Stomach (tissue), 9 donors: ENCODE results near the gene MYT1. TPM values are rescaled to one million over a fixed set of nuclear protein-coding genes. Genes with fewer than 3 reads are reported as not detected.

Experiments
- DNase-seq, 2 donors: peaks; one replicate each; pipeline versions ENCODE4 v3.0.0 to v3.0.0-alpha.2; 2013 to 2019
- H3K27ac ChIP-seq, 5 donors: fragments of 200-600 bp in 4 of 5; sonication (generic) in 4 of 5; one replicate each; pipeline ENCODE4 v1.5.1; 2013 to 2019; ENCODE audit warnings: mild to moderate bottlenecking in 1 of 5, moderate library complexity in 1 of 5
- H3K27me3 ChIP-seq, 3 donors: fragments of 200-600 bp; sonication (generic); one replicate each; pipeline ENCODE4 v1.5.1; 2017 to 2019; ENCODE audit warnings: mixed run types in 1 of 3
- H3K36me3 ChIP-seq, 4 donors: fragments of 200-600 bp; sonication (generic); 1 replicate in 3 of 4; 2 replicates in 1 of 4; pipeline ENCODE4 v1.5.1; 2016 to 2019
- H3K4me1 ChIP-seq, 4 donors: fragments of 200-600 bp; sonication (generic); one replicate each; pipeline ENCODE4 v1.5.1; 2016 to 2019
- H3K4me3 ChIP-seq, 4 donors: fragments of 200-600 bp; sonication (generic) in 3 of 4; one replicate each; pipeline ENCODE4 v1.5.1; 2016 to 2019; ENCODE audit warnings: mild to moderate bottlenecking in 1 of 4
- H3K9me3 ChIP-seq, 4 donors: fragments of 200-600 bp; sonication (generic); one replicate each; pipeline ENCODE4 v1.5.1; 2016 to 2019
- CTCF ChIP-seq, 7 experiments: fragments of 450-650 bp in 4 of 7; fragments of 200-600 bp in 3 of 7; sonication (generic) in 3 of 7; IDR thresholded peaks; one replicate each; pipeline ENCODE4 v1.5.1; 2016 to 2019; ENCODE audit warnings: antibody characterized with exemption in 7 of 7, control low read depth in 2 of 7, mild to moderate bottlenecking in 1 of 7
- EP300 ChIP-seq: sonication (generic); formaldehyde crosslinking; IDR thresholded peaks from one replicate; pipeline ENCODE4 v1.6.1; 2017; ENCODE audit warnings: antibody characterized with exemption
- POLR2A ChIP-seq, 4 donors: fragments of 450-650 bp; IDR thresholded peaks; one replicate each; pipeline ENCODE4 v1.6.1; 2016; ENCODE audit warnings: antibody characterized with exemption in 4 of 4, control low read depth in 2 of 4, mild to moderate bottlenecking in 1 of 4, moderate library complexity in 1 of 4
- POLR2AphosphoS5 ChIP-seq, 3 donors: sonication (generic); formaldehyde crosslinking; IDR thresholded peaks; one replicate each; pipeline ENCODE4 v1.6.1; 2016; ENCODE audit warnings: antibody characterized with exemption in 3 of 3
- WGBS, 5 donors: extraction: QIAGEN DNeasy Blood & Tissue Kit in 3 of 5; methylation state at CpG; one replicate each; pipeline versions ENCODE4 v1.1.5 to v1.1.7; 2013 to 2018; 5-methylcytosine and 5-hydroxymethylcytosine counted together
- intact Hi-C: fragments of 100-400 bp; cut with DNase I; formaldehyde crosslinking; loops from one replicate; pipeline ENCODE4 v1.15.1; 2023; ENCODE audit warnings: low total_unique reads
- polyA plus RNA-seq, 3 donors: library from polyadenylated mRNA; stranded (reverse); fragments of 200-250 nt; gene quantifications; one replicate each; pipeline ENCODE4 v1.2.3, GENCODE V29; 2013
- total RNA-seq, 5 donors: library from RNA; depleted of rRNA; stranded (reverse); fragments of >200 nt; gene quantifications; one replicate each; pipeline versions ENCODE4 v1.1.0 to v1.2.3, GENCODE V29; 2014 to 2016
- donor health status: healthy with polysubstance abuse.
- donor health status: Bipolar disorder and iron deficiency.
- donor health status: healthy.

MYT1 gene
- total and polyA plus RNA-seq, 8 donors, result 0.08 to 0.55 (median 0.25) TPM; not detected in 5

- no peaks in the 10 kb centered on the region for H3K9me3 ChIP-seq
- no peak overlapping the region for H3K4me3 ChIP-seq
- H3K27ac ChIP-seq, result no peak overlapping the region
- TF ChIP-seq POLR2A (IDR thresholded peaks at IDR 0.05) (no peak), EP300 (no peak), POLR2AphosphoS5 (IDR thresholded peaks at IDR 0.05) (no peak), CTCF (IDR thresholded peaks at IDR 0.05) (no peak)
- peaks cover 0 to 15% (median 0%) of the 10 kb centered on the region in 3 donors for H3K27me3 ChIP-seq
- intact Hi-C loops, result no loop called here
- peak in 1 of 2 donors; percentile 24 for DNase-seq
- no peaks in the 10 kb centered on the region for H3K36me3 ChIP-seq
- peaks cover 0 to 21% (median 14%) of the 10 kb centered on the region in 4 donors for H3K4me1 ChIP-seq
- WGBS, 5 donors, result 66 to 74% (median 68%) methylated on average over 11 to 13 of the region's 13 CpGs
These were observed 53.4 kb downstream of the MYT1 start for GRCh38 chr20:64217539-64218221.

- Histone ChIP-seq H3K9me3 (no peaks in the 10 kb centered on the region), H3K27me3 (peaks cover 0 to 15% (median 0%) of the 10 kb centered on the region in 3 donors), H3K27ac (no peak overlapping the region), H3K4me3 (no peak overlapping the region), H3K36me3 (no peaks in the 10 kb centered on the region), H3K4me1 (peaks cover 0 to 25% (median 11%) of the 10 kb centered on the region in 4 donors)
- intact Hi-C loops, result no loop called here
- no peak for TF ChIP-seq CTCF (IDR thresholded peaks at IDR 0.05)
- 82 to 87% (median 83%) methylated on average over 12 of the region's 12 CpGs for WGBS, 5 donors
- DNase-seq, result no peak
These were observed 55.0 kb downstream of the MYT1 start for GRCh38 chr20:64219202-64219601.

GRCh38 chr20:64219730-64220129 lies 55.5 kb downstream of the MYT1 start:
- no peaks in the 10 kb centered on the region for H3K9me3 ChIP-seq
- no peak for TF ChIP-seq CTCF (IDR thresholded peaks at IDR 0.05)
- TF ChIP-seq POLR2A (IDR thresholded peaks at IDR 0.05), result no peak
- TF ChIP-seq EP300, result no peak
- 74 to 85% (median 80%) methylated on average over 16 of the region's 16 CpGs for WGBS, 5 donors
- no peak overlapping the region for H3K4me3 ChIP-seq
- intact Hi-C loops, result no loop called here
- no peaks in the 10 kb centered on the region for H3K36me3 ChIP-seq
- peaks cover 0 to 15% (median 0%) of the 10 kb centered on the region in 3 donors for H3K27me3 ChIP-seq
- no peak for DNase-seq
- H3K27ac ChIP-seq, result no peak overlapping the region
- H3K4me1 ChIP-seq, result peaks cover 0 to 26% (median 12%) of the 10 kb centered on the region in 4 donors

GRCh38 chr20:64220420-64220819 lies 56.2 kb downstream of the MYT1 start:
- DNase-seq, result no peak
- 53 to 62% (median 53%) methylated on average over 3 to 8 of the region's 8 CpGs for WGBS, 5 donors

More at GRCh38 chr20:64220420-64220819, 56.2 kb downstream of the MYT1 start:
- Histone ChIP-seq H3K36me3 (no peaks in the 10 kb centered on the region), H3K27me3 (peaks cover 0 to 15% (median 0%) of the 10 kb centered on the region in 3 donors), H3K27ac (no peak overlapping the region), H3K4me1 (peaks cover 0 to 26% (median 12%) of the 10 kb centered on the region in 4 donors), H3K9me3 (no peaks in the 10 kb centered on the region), H3K4me3 (no peak overlapping the region)
- intact Hi-C loops, result no loop called here
- TF ChIP-seq POLR2AphosphoS5 (IDR thresholded peaks at IDR 0.05) (no peak), POLR2A (IDR thresholded peaks at IDR 0.05) (no peak), EP300 (no peak), CTCF (IDR thresholded peaks at IDR 0.05) (no peak)
